Upper lobe of left lung (tissue), 4 donors: ENCODE data around the gene C1orf198.

Experiments
- EP300 ChIP-seq, 4 donors: sonication (generic); formaldehyde crosslinking; IDR thresholded peaks; one replicate each; pipeline ENCODE4 v1.5.1; 2017; ENCODE audit warnings: antibody characterized with exemption in 4 of 4, control low read depth in 2 of 4
- POLR2AphosphoS5 ChIP-seq, 2 donors: sonication (generic); formaldehyde crosslinking; IDR thresholded peaks; one replicate each; pipeline ENCODE4 v1.5.1; 2017; ENCODE audit warnings: antibody characterized with exemption in 2 of 2
- TF ChIP-seq, protein P1 (sequence below), 6 experiments: fragments of 450-650 bp in 4 of 6; fragments of 200-600 bp in 2 of 6; sonication (generic) in 2 of 6; IDR thresholded peaks; one replicate each; pipeline ENCODE4 v1.5.1; 2016 to 2019; ENCODE audit warnings: antibody characterized with exemption in 6 of 6

DNA sequence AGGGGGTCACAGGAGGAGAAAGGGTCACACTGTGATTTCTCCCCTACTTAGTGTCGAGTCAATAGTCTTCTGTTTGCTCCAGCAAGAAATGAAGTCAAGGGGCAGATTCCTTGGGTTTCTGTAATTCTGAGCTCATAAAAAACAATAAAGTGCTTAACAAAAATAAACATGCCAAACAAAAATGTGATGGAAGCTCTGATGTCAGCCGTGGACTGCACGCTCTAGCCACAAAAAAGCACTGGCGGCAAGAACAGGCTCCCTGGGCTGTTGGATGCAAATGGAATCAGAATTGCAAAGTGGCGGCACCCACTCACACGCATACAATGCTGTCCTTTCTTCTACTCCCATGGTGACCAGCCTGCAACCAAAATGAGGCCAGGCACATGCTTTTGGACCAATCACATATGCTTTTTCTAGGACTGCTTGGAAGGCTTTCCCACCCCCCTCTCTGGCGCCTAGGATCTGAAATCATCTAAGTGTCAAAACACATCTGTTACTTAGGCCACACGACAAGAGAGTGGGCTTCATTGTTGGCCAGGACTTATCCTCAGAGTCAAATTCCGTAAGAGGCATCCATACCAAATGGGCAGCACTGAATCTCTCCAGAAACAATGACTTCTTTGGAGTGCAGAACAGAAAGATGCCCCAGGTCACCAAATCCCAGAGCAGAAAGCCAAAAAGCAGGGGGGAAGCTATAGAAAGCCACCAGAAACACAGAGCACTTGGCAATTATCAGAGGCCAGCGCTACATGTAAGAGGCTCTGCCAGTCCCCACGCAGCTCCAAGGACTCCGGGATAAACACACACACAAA is 9.2 kb downstream of the C1orf198 start:
- TF ChIP-seq, protein P1, sequence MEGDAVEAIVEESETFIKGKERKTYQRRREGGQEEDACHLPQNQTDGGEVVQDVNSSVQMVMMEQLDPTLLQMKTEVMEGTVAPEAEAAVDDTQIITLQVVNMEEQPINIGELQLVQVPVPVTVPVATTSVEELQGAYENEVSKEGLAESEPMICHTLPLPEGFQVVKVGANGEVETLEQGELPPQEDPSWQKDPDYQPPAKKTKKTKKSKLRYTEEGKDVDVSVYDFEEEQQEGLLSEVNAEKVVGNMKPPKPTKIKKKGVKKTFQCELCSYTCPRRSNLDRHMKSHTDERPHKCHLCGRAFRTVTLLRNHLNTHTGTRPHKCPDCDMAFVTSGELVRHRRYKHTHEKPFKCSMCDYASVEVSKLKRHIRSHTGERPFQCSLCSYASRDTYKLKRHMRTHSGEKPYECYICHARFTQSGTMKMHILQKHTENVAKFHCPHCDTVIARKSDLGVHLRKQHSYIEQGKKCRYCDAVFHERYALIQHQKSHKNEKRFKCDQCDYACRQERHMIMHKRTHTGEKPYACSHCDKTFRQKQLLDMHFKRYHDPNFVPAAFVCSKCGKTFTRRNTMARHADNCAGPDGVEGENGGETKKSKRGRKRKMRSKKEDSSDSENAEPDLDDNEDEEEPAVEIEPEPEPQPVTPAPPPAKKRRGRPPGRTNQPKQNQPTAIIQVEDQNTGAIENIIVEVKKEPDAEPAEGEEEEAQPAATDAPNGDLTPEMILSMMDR (IDR thresholded peaks at IDR 0.05), result no peak
- TF ChIP-seq EP300 (IDR thresholded peaks at IDR 0.05) (no peak), POLR2AphosphoS5 (IDR thresholded peaks at IDR 0.05) (no peak)
